ENCODE measurements around the gene HSBP1. TPM values are rescaled to one million over a fixed set of nuclear protein-coding genes. Genes with fewer than 3 reads are reported as not detected.
A peak's percentile ranks its signal among the peaks of the same experiment; 100 is the strongest.

The HSBP1 gene
- total and polyA plus RNA-seq, 9 of the 15 experiments (the other 6 are each of a cell fraction or from before 2014, with no cell fraction given) = 84.9 to 677 (median 204) TPM

GRCh38 chr16:83826146-83826913 lies 18.6 kb downstream of the HSBP1 start:
- BruUV-seq (replicated peaks) = no TSS peak
- H4K20me1 ChIP-seq (replicated peaks; ENCODE audit: control insufficient read depth, insufficient read depth, low read length) = peaks cover 4% of the 10 kb centered on the region; the same call in 1 of the 2 replicates
- peaks cover 0 to 7% of the 10 kb centered on the region in 2 experiments; a peak in 3 of 5 replicates for H3K4me1 ChIP-seq (replicated peaks in 1 of 2; ENCODE audit: control insufficient read depth in 2 of 2, insufficient read depth in 2 of 2, low read length in 2 of 2)
- peak; percentile 94 for FAIRE-seq
- no peak overlapping the region for H3K4me3 ChIP-seq
- H3K79me2 ChIP-seq (ENCODE audit: control insufficient read depth, insufficient read depth, low read length) = no peaks in the 10 kb centered on the region
- H3K27ac ChIP-seq (ENCODE audit: extremely low read depth, low read depth, low read length) = no peak overlapping the region
- no peaks in the 10 kb centered on the region for H3K9me1 ChIP-seq (ENCODE audit: control insufficient read depth, insufficient read depth, low read length)
- H3K27me3 ChIP-seq (ENCODE audit: control insufficient read depth in 2 of 2, insufficient read depth in 2 of 2, low read length in 2 of 2) = peaks cover 32 to 63% of the 10 kb centered on the region in 2 experiments
- H2AFZ ChIP-seq (ENCODE audit: low read depth, low read length) = peak overlapping the region; percentile 67
- CTCF ChIA-PET (ENCODE audit: low intra/inter-chr PET ratio) = interaction anchor here (0.6 to 3.1 kb wide), 5 partner anchors 50 to 239 kb away, joined by 5 to 29 read pairs (median 6); no protein-coding TSS in a partner anchor
- H3K36me3 ChIP-seq (ENCODE audit: control insufficient read depth, insufficient read depth, low read length) = no peaks in the 10 kb centered on the region
- intact Hi-C loops (cut with micrococcal nuclease) (loop anchor here (1.0 to 10.0 kb wide), 5 partner anchors 53 to 651 kb away; partner anchors contain the start of gene OSGIN1), in situ Hi-C loops (cut with MboI) (loop anchor here (10.0 kb wide), 1 partner anchor 238 kb away; no protein-coding TSS in a partner anchor)
- 0 out of 2 replicates have a peak overlapping the region, but pooled peaks have one; percentile 15 for H3K4me2 ChIP-seq (ENCODE audit: insufficient read depth, low read length)
- ATAC-seq = peak; percentile 96
- no peaks in the 10 kb centered on the region for H3K9me3 ChIP-seq (replicated peaks; ENCODE audit: control insufficient read depth, insufficient read depth, low read depth, low read length)
- DNase-seq (ENCODE audit: extremely low read depth in 1 of 4, low spot score in 3 of 4) = peak; percentile 85 to 91 (median 89)
- H3K9ac ChIP-seq (ENCODE audit: insufficient read depth in 1 of 2, low read depth in 2 of 2, low read length in 2 of 2) = no peak overlapping the region
- WGBS (ENCODE audit: insufficient coverage, low coverage, missing lambda C conversion rate) = 21% methylated on average over 21 of the region's 21 CpGs
- POLR2A ChIA-PET = interaction anchor here (0.7 to 1.0 kb wide), 4 partner anchors 10 to 54 kb away, joined by 3 to 4 read pairs (median 4); no protein-coding TSS in a partner anchor
- TF ChIP-seq ZNF717 (CRISPR knock-in tag; IDR thresholded peaks at IDR 0.05) (no peak), HEY1 (CRISPR knock-in tag; IDR thresholded peaks at IDR 0.05; ENCODE audit: borderline replicate concordance) (no peak), HMGN3 (IDR thresholded peaks at IDR 0.05; ENCODE audit: borderline replicate concordance, extremely low read depth, insufficient read length, low read depth, low read length) (no peak), FOXJ2 (tag; IDR thresholded peaks at IDR 0.05) (no peak), HDAC1 (IDR thresholded peaks at IDR 0.05) (no peak), ZBTB1 (CRISPR knock-in tag; IDR thresholded peaks at IDR 0.05; ENCODE audit: borderline replicate concordance, low read depth) (no peak), ZHX1 (conservative IDR thresholded peaks at IDR 0.05; ENCODE audit: low read length) (no peak), SRSF1 (IDR thresholded peaks at IDR 0.05; ENCODE audit: low read depth, low read length) (no peak), CHD4 (IDR thresholded peaks at IDR 0.05; ENCODE audit: insufficient read depth, insufficient replicate concordance, low read depth, low read length, poor library complexity, severe bottlenecking) (no peak), ARID4B (CRISPR knock-in tag; IDR thresholded peaks at IDR 0.05) (peak; percentile 41; the same call in 1 of the 2 replicates), PURB (CRISPR knock-in tag; IDR thresholded peaks at IDR 0.05; ENCODE audit: low read depth) (no peak), KAT7 (CRISPR knock-in tag; IDR thresholded peaks at IDR 0.05; ENCODE audit: borderline replicate concordance) (no peak), PCBP2 (IDR thresholded peaks at IDR 0.05; ENCODE audit: low read depth, low read length, poor library complexity, severe bottlenecking) (no peak)

All from K562 (cell line).